Trophoblast cell (in vitro differentiated cells and primary cell): ENCODE measurements around the gene ARID4A.
A peak's percentile ranks its signal among the peaks of the same experiment; 100 is the strongest.

Source experiments
- DNase-seq, 2 donors: peaks; one replicate each; pipeline ENCODE4 v3.0.0-alpha.2; 2016
- H2AFZ ChIP-seq: 2 replicates; pipeline ENCODE4 v1.6.1; 2013; ENCODE audit warnings: low read length, moderate library complexity, mild to moderate bottlenecking; ENCODE audit not compliant: insufficient read depth, poor library complexity
- H2AK5ac ChIP-seq: 2 replicates; pipeline ENCODE4 v1.6.1; 2013; ENCODE audit warnings: mild to moderate bottlenecking, low read length
- H2BK120ac ChIP-seq: 2 replicates; pipeline ENCODE4 v1.6.1; 2013; ENCODE audit warnings: low read length, mild to moderate bottlenecking, moderate library complexity; ENCODE audit not compliant: insufficient read depth, poor library complexity
- H2BK12ac ChIP-seq: 2 replicates; pipeline ENCODE4 v1.6.1; 2013; ENCODE audit warnings: mild to moderate bottlenecking, low read length, moderate library complexity
- H2BK5ac ChIP-seq: 2 replicates; pipeline ENCODE4 v1.6.1; 2013; ENCODE audit warnings: low read length, low read depth, moderate library complexity, mild to moderate bottlenecking; ENCODE audit not compliant: poor library complexity
- H3K14ac ChIP-seq: 2 replicates; pipeline ENCODE4 v1.6.1; 2013; ENCODE audit warnings: mild to moderate bottlenecking, low read length
- H3K18ac ChIP-seq: 2 replicates; pipeline ENCODE4 v1.6.1; 2013; ENCODE audit warnings: mild to moderate bottlenecking, low read length
- H3K23ac ChIP-seq: 2 replicates; pipeline ENCODE4 v1.6.1; 2013; ENCODE audit warnings: low read length
- H3K27ac ChIP-seq: 2 replicates; pipeline ENCODE4 v1.5.1; 2013; ENCODE audit warnings: low read depth, mild to moderate bottlenecking, inconsistent platforms, low read length, moderate library complexity
- H3K27me3 ChIP-seq: 2 replicates; pipeline ENCODE4 v1.6.1; 2013; ENCODE audit warnings: inconsistent platforms, mild to moderate bottlenecking, low read length, moderate library complexity; ENCODE audit not compliant: insufficient read depth
- H3K36me3 ChIP-seq, 2 experiments: 1 replicate in 1 of 2; 2 replicates in 1 of 2; pipeline ENCODE4 v1.6.1; 2013; ENCODE audit warnings: low read length in 2 of 2, mild to moderate bottlenecking in 2 of 2, moderate library complexity in 1 of 2; ENCODE audit not compliant: insufficient read depth in 2 of 2, control insufficient read depth in 1 of 2
- H3K4ac ChIP-seq: 2 replicates; pipeline ENCODE4 v1.6.1; 2013; ENCODE audit warnings: low read depth, mild to moderate bottlenecking, low read length, moderate library complexity
- H3K4me1 ChIP-seq, 2 experiments: 1 replicate in 1 of 2; 2 replicates in 1 of 2; pipeline ENCODE4 v1.6.1; 2013; ENCODE audit warnings: low read length in 2 of 2, mild to moderate bottlenecking in 2 of 2, moderate library complexity in 1 of 2; ENCODE audit not compliant: insufficient read depth in 2 of 2, control insufficient read depth in 1 of 2
- H3K4me2 ChIP-seq: 2 replicates; pipeline ENCODE4 v1.6.1; 2013; ENCODE audit warnings: inconsistent platforms, mild to moderate bottlenecking, low read length, moderate library complexity
- H3K4me3 ChIP-seq: 2 replicates; pipeline ENCODE4 v1.5.1; 2013; ENCODE audit warnings: mild to moderate bottlenecking, low read depth, low read length, inconsistent platforms
- H3K79me1 ChIP-seq: one replicate; pipeline ENCODE4 v1.6.1; 2013; ENCODE audit warnings: low read length
- H3K79me2 ChIP-seq: 2 replicates; pipeline ENCODE4 v1.6.1; 2013; ENCODE audit warnings: low read length, mild to moderate bottlenecking; ENCODE audit not compliant: control insufficient read depth, insufficient read depth, poor library complexity
- H3K9ac ChIP-seq: 2 replicates; pipeline ENCODE4 v1.6.1; 2013; ENCODE audit warnings: mild to moderate bottlenecking, low read length
- H3K9me3 ChIP-seq: 2 replicates; pipeline ENCODE4 v1.6.1; 2013; ENCODE audit warnings: low read depth, mild to moderate bottlenecking, control low read depth, inconsistent platforms, low read length; ENCODE audit not compliant: insufficient read depth
- H4K12ac ChIP-seq: 2 replicates; pipeline ENCODE4 v1.6.1; 2013; ENCODE audit warnings: low read depth, mild to moderate bottlenecking, low read length, moderate library complexity
- H4K8ac ChIP-seq: 2 replicates; pipeline ENCODE4 v1.6.1; 2013; ENCODE audit warnings: low read depth, mild to moderate bottlenecking, low read length, moderate library complexity
- H4K91ac ChIP-seq: one replicate; pipeline ENCODE4 v1.6.1; 2013; ENCODE audit warnings: low read depth, mild to moderate bottlenecking, low read length, moderate library complexity
- WGBS: extraction: QIAGEN DNeasy Blood & Tissue Kit; methylation state at CpG from one replicate; pipeline ENCODE4 v1.1.7; 2013; ENCODE audit warnings: missing lambda C conversion rate; ENCODE audit not compliant: insufficient read length, insufficient coverage; ENCODE audit errors: extremely low coverage; 5-methylcytosine and 5-hydroxymethylcytosine counted together

Gene ARID4A

DNA sequence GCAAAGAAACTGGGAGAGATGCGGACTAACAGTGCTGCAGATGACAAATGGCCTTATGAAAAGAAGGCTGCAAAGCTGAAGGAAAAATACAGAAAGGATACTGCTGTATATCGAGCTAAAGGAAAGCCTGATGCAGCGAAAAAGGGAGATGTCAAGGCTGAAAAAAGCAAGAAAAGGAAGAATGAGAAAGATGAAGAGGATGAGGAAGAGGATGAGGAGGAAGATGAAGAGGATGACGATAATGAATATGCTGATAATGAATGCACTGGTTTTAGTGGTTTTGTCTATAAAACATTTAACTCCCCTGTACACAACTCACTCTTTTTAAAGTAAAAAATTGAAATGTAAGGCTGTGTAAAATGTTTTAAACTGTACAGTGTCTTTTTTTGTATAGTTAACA lies 13.2 kb upstream of the ARID4A start:
- Histone ChIP-seq H2BK12ac (no peak overlapping the region), H3K27ac (no peak overlapping the region), H3K14ac (no peak overlapping the region), H4K91ac (no peak overlapping the region), H3K18ac (no peak overlapping the region), H2AFZ (no peak overlapping the region), H3K4me1 (no peaks in the 10 kb centered on the region), H3K79me2 (no peaks in the 10 kb centered on the region), H2BK5ac (no peak overlapping the region), H3K9me3 (no peaks in the 10 kb centered on the region), H2AK5ac (no peak overlapping the region), H3K36me3 (peaks cover 11 to 15% of the 10 kb centered on the region in 2 experiments), H3K27me3 (no peaks in the 10 kb centered on the region), H3K79me1 (no peaks in the 10 kb centered on the region), H3K9ac (no peak overlapping the region), H3K4ac (no peak overlapping the region), H3K4me2 (no peak overlapping the region), H3K23ac (no peak overlapping the region), H4K8ac (no peak overlapping the region), H3K4me3 (no peak overlapping the region), H2BK120ac (no peak overlapping the region), H4K12ac (no peak overlapping the region)
- WGBS, result 100% methylated on average over 1 of the region's 4 CpGs
- no peak for DNase-seq

GRCh38 chr14:58287607-58288042 lies 10.7 kb upstream of the ARID4A start:
- Histone ChIP-seq H3K18ac (no peak overlapping the region), H2BK5ac (no peak overlapping the region), H2AK5ac (no peak overlapping the region), H3K27ac (no peak overlapping the region), H3K9ac (no peak overlapping the region), H2AFZ (no peak overlapping the region), H2BK120ac (no peak overlapping the region), H3K4ac (no peak overlapping the region), H3K27me3 (no peaks in the 10 kb centered on the region), H4K91ac (no peak overlapping the region), H3K79me2 (no peaks in the 10 kb centered on the region), H3K4me3 (no peak overlapping the region), H4K8ac (no peak overlapping the region), H3K4me2 (no peak overlapping the region), H3K36me3 (peaks cover 17 to 23% of the 10 kb centered on the region in 2 experiments), H4K12ac (no peak overlapping the region), H2BK12ac (no peak overlapping the region), H3K23ac (no peak overlapping the region), H3K4me1 (no peaks in the 10 kb centered on the region), H3K79me1 (no peaks in the 10 kb centered on the region), H3K14ac (no peak overlapping the region), H3K9me3 (no peaks in the 10 kb centered on the region)
- DNase-seq, result peak in 1 of 2 donors; percentile 49
- WGBS, result no CpG with 5 or more reads among the region's 3 CpGs

DNA sequence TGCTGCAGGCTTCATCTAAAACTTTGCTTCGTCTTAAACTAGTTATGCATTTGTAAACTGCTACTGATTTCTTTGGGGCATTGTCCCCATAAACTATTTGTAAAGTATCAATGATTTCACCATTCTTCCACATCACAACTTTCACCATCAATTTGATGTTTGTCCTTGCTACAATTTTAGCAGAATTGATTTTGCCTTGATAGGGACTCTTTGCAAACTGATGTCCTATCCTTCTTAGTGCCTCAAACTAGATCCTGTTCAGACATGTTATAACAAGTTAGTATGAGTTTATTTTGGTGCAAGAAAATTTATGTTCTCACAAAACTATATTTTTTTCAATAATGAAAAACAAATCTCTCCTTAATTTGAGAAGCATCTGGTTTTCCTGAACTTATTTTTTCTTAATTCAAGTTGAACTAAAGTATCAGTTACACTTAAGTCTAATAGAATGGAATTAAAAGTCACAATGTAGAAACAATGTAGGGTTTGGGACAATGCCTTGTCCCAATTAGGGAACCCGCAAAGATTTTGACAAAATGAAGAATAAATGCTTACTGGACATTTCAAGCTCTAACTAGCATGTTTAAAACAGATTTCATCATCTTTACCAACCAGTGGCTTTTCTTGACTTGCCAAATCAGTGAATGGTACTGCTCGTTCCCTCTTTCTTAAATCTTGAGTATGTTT lies 10.1 kb upstream of the ARID4A start:
- no peaks in the 10 kb centered on the region for H3K79me2 ChIP-seq
- H3K36me3 ChIP-seq, result peaks cover 17 to 23% of the 10 kb centered on the region in 2 experiments
- H2BK5ac ChIP-seq, result no peak overlapping the region
- no peak overlapping the region for H2BK12ac ChIP-seq
- no peaks in the 10 kb centered on the region for H3K9me3 ChIP-seq
- H2AK5ac ChIP-seq, result no peak overlapping the region
- H3K27me3 ChIP-seq, result no peaks in the 10 kb centered on the region
- no peak overlapping the region for H3K23ac ChIP-seq
- no peak overlapping the region for H3K27ac ChIP-seq
- no peaks in the 10 kb centered on the region for H3K79me1 ChIP-seq
- no peak overlapping the region for H3K4me2 ChIP-seq
- no CpG with 5 or more reads among the region's 3 CpGs for WGBS
- no peak overlapping the region for H4K12ac ChIP-seq
- H3K14ac ChIP-seq, result no peak overlapping the region
- H3K4me3 ChIP-seq, result no peak overlapping the region
- no peak overlapping the region for H3K18ac ChIP-seq
- H4K91ac ChIP-seq, result no peak overlapping the region
- H2BK120ac ChIP-seq, result no peak overlapping the region
- H3K4ac ChIP-seq, result no peak overlapping the region
- no peaks in the 10 kb centered on the region for H3K4me1 ChIP-seq
- no peak for DNase-seq
- no peak overlapping the region for H2AFZ ChIP-seq
- no peak overlapping the region for H4K8ac ChIP-seq
- no peak overlapping the region for H3K9ac ChIP-seq

GRCh38 chr14:58291646-58292045 lies 6.7 kb upstream of the ARID4A start:
- Histone ChIP-seq H3K4me1 (no peaks in the 10 kb centered on the region), H4K12ac (no peak overlapping the region), H3K4me3 (no peak overlapping the region), H2BK120ac (no peak overlapping the region), H3K79me2 (peaks cover 4% of the 10 kb centered on the region), H4K91ac (no peak overlapping the region), H3K4ac (no peak overlapping the region), H3K27ac (no peak overlapping the region), H4K8ac (no peak overlapping the region), H3K79me1 (no peaks in the 10 kb centered on the region), H2AFZ (no peak overlapping the region), H3K23ac (no peak overlapping the region), H3K9me3 (no peaks in the 10 kb centered on the region), H3K18ac (no peak overlapping the region), H2BK12ac (no peak overlapping the region), H3K36me3 (peaks cover 21 to 31% of the 10 kb centered on the region in 2 experiments), H3K27me3 (no peaks in the 10 kb centered on the region), H3K4me2 (no peak overlapping the region), H2AK5ac (no peak overlapping the region), H2BK5ac (no peak overlapping the region), H3K9ac (no peak overlapping the region), H3K14ac (no peak overlapping the region)
- no CpG with 5 or more reads among the region's 5 CpGs for WGBS
- no peak for DNase-seq
